H9 (cell line): ENCODE results near the gene ANKRD16. TPM values are rescaled to one million over a fixed set of nuclear protein-coding genes. Genes with fewer than 3 reads are reported as not detected.

Experiments
- DNase-seq: peaks from one replicate; pipeline ENCODE4 v3.0.0-alpha.2; 2017
- H2AFZ ChIP-seq: one replicate; pipeline ENCODE4 v1.6.1; 2013; ENCODE audit warnings: mild to moderate bottlenecking, low read length, control low read depth, moderate library complexity
- H2AK5ac ChIP-seq: 2 replicates; pipeline ENCODE4 v1.6.1; 2013; ENCODE audit warnings: low read length, control low read depth, mixed read lengths; ENCODE audit not compliant: insufficient read length
- H2BK120ac ChIP-seq: one replicate; pipeline ENCODE4 v1.6.1; 2013; ENCODE audit warnings: low read depth, mild to moderate bottlenecking, low read length, control low read depth, inconsistent platforms; ENCODE audit not compliant: poor library complexity, severe bottlenecking
- H2BK12ac ChIP-seq: 2 replicates; pipeline ENCODE4 v1.6.1; 2013; ENCODE audit warnings: low read length, control low read depth, mixed read lengths, low read depth; ENCODE audit not compliant: insufficient read length
- H2BK15ac ChIP-seq: 2 replicates; pipeline ENCODE4 v1.6.1; 2013; ENCODE audit warnings: low read depth, low read length, control low read depth
- H2BK20ac ChIP-seq: one replicate; pipeline ENCODE4 v1.6.1; 2013; ENCODE audit warnings: low read depth, mild to moderate bottlenecking, low read length, control low read depth, inconsistent platforms; ENCODE audit not compliant: poor library complexity, severe bottlenecking
- H2BK5ac ChIP-seq: 2 replicates; pipeline ENCODE4 v1.6.1; 2013; ENCODE audit warnings: low read length, control low read depth, mixed read lengths; ENCODE audit not compliant: insufficient read length
- H3K14ac ChIP-seq: 2 replicates; pipeline ENCODE4 v1.6.1; 2013; ENCODE audit warnings: low read length, control low read depth; ENCODE audit not compliant: insufficient read depth
- H3K18ac ChIP-seq: 2 replicates; pipeline ENCODE4 v1.6.1; 2013; ENCODE audit warnings: low read depth, mild to moderate bottlenecking, mixed read lengths, low read length, control low read depth; ENCODE audit not compliant: insufficient read length
- H3K23ac ChIP-seq: 2 replicates; pipeline ENCODE4 v1.6.1; 2013; ENCODE audit warnings: low read length, control low read depth, mixed read lengths, low read depth; ENCODE audit not compliant: insufficient read length
- H3K23me2 ChIP-seq: 2 replicates; pipeline ENCODE4 v1.6.1; 2013; ENCODE audit warnings: low read depth, mild to moderate bottlenecking, mixed read lengths, low read length, control low read depth; ENCODE audit not compliant: insufficient read length, poor library complexity, severe bottlenecking
- H3K27ac ChIP-seq: 2 replicates; pipeline ENCODE4 v1.5.1; 2013; ENCODE audit warnings: low read length, control low read depth, mixed read lengths, low read depth; ENCODE audit not compliant: insufficient read length
- H3K27me3 ChIP-seq: 2 replicates; pipeline ENCODE4 v1.6.1; 2013; ENCODE audit warnings: low read length, control low read depth, inconsistent platforms; ENCODE audit not compliant: insufficient read depth
- H3K4ac ChIP-seq: 2 replicates; pipeline ENCODE4 v1.6.1; 2013; ENCODE audit warnings: low read depth, mild to moderate bottlenecking, control low read depth, inconsistent platforms, low read length, moderate library complexity
- H3K4me1 ChIP-seq: 2 replicates; pipeline ENCODE4 v1.6.1; 2013; ENCODE audit warnings: low read length, control low read depth, inconsistent platforms; ENCODE audit not compliant: insufficient read depth
- H3K4me2 ChIP-seq: 2 replicates; pipeline ENCODE4 v1.6.1; 2013; ENCODE audit warnings: low read length, control low read depth, mixed read lengths; ENCODE audit not compliant: insufficient read length, insufficient read depth
- H3K56ac ChIP-seq: 2 replicates; pipeline ENCODE4 v1.6.1; 2013; ENCODE audit warnings: low read depth, mild to moderate bottlenecking, mixed read lengths, low read length, control low read depth; ENCODE audit not compliant: insufficient read length
- H3K79me1 ChIP-seq: 2 replicates; pipeline ENCODE4 v1.6.1; 2013; ENCODE audit warnings: low read depth, mild to moderate bottlenecking, moderate library complexity, low read length, control low read depth, inconsistent platforms; ENCODE audit not compliant: insufficient read depth, poor library complexity, severe bottlenecking
- H3K79me2 ChIP-seq: 2 replicates; pipeline ENCODE4 v1.6.1; 2013; ENCODE audit warnings: low read length, control low read depth, inconsistent platforms; ENCODE audit not compliant: insufficient read depth
- H3K9ac ChIP-seq: 2 replicates; pipeline ENCODE4 v1.6.1; 2013; ENCODE audit warnings: low read length, control low read depth, mixed read lengths; ENCODE audit not compliant: insufficient read length; ENCODE audit errors: extremely low read depth
- H3K9me3 ChIP-seq: one replicate; pipeline ENCODE4 v1.6.1; 2013; ENCODE audit warnings: low read depth, low read length, inconsistent platforms; ENCODE audit not compliant: control insufficient read depth
- H3T11ph ChIP-seq: one replicate; pipeline ENCODE4 v1.6.1; 2013; ENCODE audit warnings: mild to moderate bottlenecking, low read length, control low read depth, inconsistent platforms
- H4K20me1 ChIP-seq: one replicate; pipeline ENCODE4 v1.6.1; 2013; ENCODE audit not compliant: control insufficient read depth, insufficient read length, insufficient read depth
- H4K5ac ChIP-seq: 2 replicates; pipeline ENCODE4 v1.6.1; 2013; ENCODE audit warnings: low read depth, mild to moderate bottlenecking, mixed read lengths, low read length, control low read depth; ENCODE audit not compliant: insufficient read length
- H4K8ac ChIP-seq: replicated peaks from 2 replicates; pipeline ENCODE4 v1.6.1; 2013; ENCODE audit warnings: low read length, control low read depth, mixed read lengths, low read depth; ENCODE audit not compliant: insufficient read length
- H4K91ac ChIP-seq: 2 replicates; pipeline ENCODE4 v1.6.1; 2013; ENCODE audit warnings: low read depth, mild to moderate bottlenecking, moderate library complexity, mixed read lengths, low read length, control low read depth; ENCODE audit not compliant: insufficient read length
- H3K27ac Mint-ChIP-seq, 3 experiments: 2 replicates in 2 of 3; 3 replicates in 1 of 3; pipeline ENCODE4 v1.8.0; 2020 to 2021; ENCODE audit warnings: mixed read lengths in 3 of 3, mild to moderate bottlenecking in 1 of 3, moderate library complexity in 1 of 3
- H3K27me3 Mint-ChIP-seq: 2 replicates; pipeline ENCODE4 v1.8.0; 2021; ENCODE audit warnings: low read depth, mild to moderate bottlenecking, moderate library complexity, mixed read lengths
- H3K36me3 Mint-ChIP-seq, 3 experiments: 2 replicates in 2 of 3; 3 replicates in 1 of 3; pipeline ENCODE4 v1.8.0; 2020 to 2021; ENCODE audit warnings: low read depth in 3 of 3, mixed read lengths in 3 of 3; ENCODE audit not compliant: insufficient read depth in 1 of 3
- H3K4me1 Mint-ChIP-seq, 2 experiments: 2 replicates each; pipeline ENCODE4 v1.8.0; 2020; ENCODE audit warnings: mixed read lengths in 2 of 2
- H3K4me3 Mint-ChIP-seq, 2 experiments: 2 replicates in 1 of 2; 3 replicates in 1 of 2; pipeline ENCODE4 v1.8.0; 2020 to 2021; ENCODE audit warnings: mild to moderate bottlenecking in 2 of 2, mixed read lengths in 2 of 2, moderate library complexity in 1 of 2
- H3K9me3 Mint-ChIP-seq, 2 experiments: 2 replicates in 1 of 2; 3 replicates in 1 of 2; pipeline ENCODE4 v1.8.0; 2020; ENCODE audit warnings: mild to moderate bottlenecking in 2 of 2, mixed read lengths in 2 of 2, moderate library complexity in 1 of 2
- CTCF ChIP-seq: fragments of 200-600 bp; sonication (generic); conservative IDR thresholded peaks from 3 replicates; pipeline ENCODE4 v1.8.0; 2021; ENCODE audit warnings: antibody characterized with exemption, mild to moderate bottlenecking
- WGBS: extraction: QIAGEN DNeasy Blood & Tissue Kit; methylation state at CpG from one replicate; pipeline ENCODE4 v1.1.7; 2013; ENCODE audit warnings: missing lambda C conversion rate, low lambda C conversion rate, mixed read lengths; ENCODE audit not compliant: insufficient read length; ENCODE audit errors: extremely low coverage; 5-methylcytosine and 5-hydroxymethylcytosine counted together
- total RNA-seq: library from RNA; stranded (reverse); gene quantifications from 2 replicates; pipeline ENCODE4 v1.2.1, GENCODE V29; 2021

ANKRD16 gene
- total RNA-seq, 1 experiment from 2014 or later = 11.4 TPM

GRCh38 chr10:5929442-5929841, 39.7 kb upstream of the ANKRD16 start:
- no CpG with 5 or more reads among the region's 8 CpGs for WGBS
- no peak overlapping the region for H3K23ac ChIP-seq
- no peak overlapping the region for H2BK15ac ChIP-seq
- no peak overlapping the region for H4K8ac ChIP-seq
- H3K4ac ChIP-seq = no peak overlapping the region
- DNase-seq = no peak
- H3K27me3 ChIP-seq = no peaks in the 10 kb centered on the region
- no peak overlapping the region for H3K56ac ChIP-seq
- no peaks in the 10 kb centered on the region for H3K23me2 ChIP-seq
- no peak overlapping the region for H3K14ac ChIP-seq
- no peak overlapping the region for H3T11ph ChIP-seq
- H3K4me1 ChIP-seq = no peaks in the 10 kb centered on the region
- H4K20me1 ChIP-seq = no peaks in the 10 kb centered on the region
- Mint-ChIP-seq H3K4me3 (no peak overlapping the region), H3K27ac (no peak overlapping the region), H3K9me3 (no peaks in the 10 kb centered on the region), H3K36me3 (peaks cover 34 to 90% (median 75%) of the 10 kb centered on the region in 3 experiments; a peak in 6 of 7 replicates), H3K27me3 (no peaks in the 10 kb centered on the region), H3K4me1 (no peaks in the 10 kb centered on the region)
- no peak overlapping the region for H2BK20ac ChIP-seq
- H2BK5ac ChIP-seq = no peak overlapping the region
- no peak overlapping the region for H2BK12ac ChIP-seq
- no peak overlapping the region for H4K91ac ChIP-seq
- H3K4me2 ChIP-seq = no peak overlapping the region
- no peaks in the 10 kb centered on the region for H3K79me2 ChIP-seq
- H2BK120ac ChIP-seq = no peak overlapping the region
- no peak overlapping the region for H3K9ac ChIP-seq
- H3K27ac ChIP-seq = no peak overlapping the region
- H3K18ac ChIP-seq = no peak overlapping the region
- H2AFZ ChIP-seq = no peak overlapping the region
- H2AK5ac ChIP-seq = no peak overlapping the region
- no peak overlapping the region for H4K5ac ChIP-seq
- no peaks in the 10 kb centered on the region for H3K9me3 ChIP-seq
- no peak for TF ChIP-seq CTCF
- no peaks in the 10 kb centered on the region for H3K79me1 ChIP-seq
